DMS 273 (cell line): ENCODE measurements around the gene TENM4.

Experiments
- DNase-seq: peaks from one replicate; lab custom pipeline; 2025; ENCODE audit not compliant: unreplicated experiment; lab: John Stamatoyannopoulos, UW

Gene TENM4

DNA sequence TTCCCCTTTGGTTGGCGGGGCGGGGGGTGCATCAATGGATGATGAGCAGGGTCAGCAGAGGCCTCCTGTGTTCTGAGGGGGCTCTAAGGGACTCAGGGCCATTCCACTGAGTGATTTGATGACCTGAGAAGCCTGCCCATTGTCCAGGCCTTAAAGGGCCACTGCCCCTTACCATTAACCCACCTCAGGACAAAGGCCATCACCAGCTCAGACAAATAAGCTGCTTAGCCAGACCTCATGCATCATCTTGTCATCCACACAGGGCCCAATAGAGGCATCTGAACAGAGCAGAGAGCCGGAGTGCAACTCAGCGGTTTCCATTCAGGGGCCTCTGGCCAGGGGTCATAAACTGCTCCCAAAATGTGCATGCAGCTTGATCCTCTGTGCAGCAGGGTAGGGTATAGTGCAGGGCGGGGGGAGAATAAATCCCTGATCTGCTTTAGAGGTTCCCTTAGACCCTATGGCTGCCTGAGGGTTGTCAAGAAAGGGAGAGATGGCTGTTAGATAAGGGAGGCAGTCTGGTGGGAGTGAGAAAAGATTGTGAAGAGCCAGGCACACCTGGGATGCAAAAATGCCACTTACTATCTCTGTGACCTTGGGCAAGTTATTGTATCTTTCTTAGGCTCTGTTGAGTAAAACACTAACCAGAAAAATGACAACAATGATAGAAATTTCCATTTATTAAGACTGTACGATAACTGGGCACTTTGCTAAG, 490.7 kb downstream of the TENM4 start:
- no peak for DNase-seq

DNA sequence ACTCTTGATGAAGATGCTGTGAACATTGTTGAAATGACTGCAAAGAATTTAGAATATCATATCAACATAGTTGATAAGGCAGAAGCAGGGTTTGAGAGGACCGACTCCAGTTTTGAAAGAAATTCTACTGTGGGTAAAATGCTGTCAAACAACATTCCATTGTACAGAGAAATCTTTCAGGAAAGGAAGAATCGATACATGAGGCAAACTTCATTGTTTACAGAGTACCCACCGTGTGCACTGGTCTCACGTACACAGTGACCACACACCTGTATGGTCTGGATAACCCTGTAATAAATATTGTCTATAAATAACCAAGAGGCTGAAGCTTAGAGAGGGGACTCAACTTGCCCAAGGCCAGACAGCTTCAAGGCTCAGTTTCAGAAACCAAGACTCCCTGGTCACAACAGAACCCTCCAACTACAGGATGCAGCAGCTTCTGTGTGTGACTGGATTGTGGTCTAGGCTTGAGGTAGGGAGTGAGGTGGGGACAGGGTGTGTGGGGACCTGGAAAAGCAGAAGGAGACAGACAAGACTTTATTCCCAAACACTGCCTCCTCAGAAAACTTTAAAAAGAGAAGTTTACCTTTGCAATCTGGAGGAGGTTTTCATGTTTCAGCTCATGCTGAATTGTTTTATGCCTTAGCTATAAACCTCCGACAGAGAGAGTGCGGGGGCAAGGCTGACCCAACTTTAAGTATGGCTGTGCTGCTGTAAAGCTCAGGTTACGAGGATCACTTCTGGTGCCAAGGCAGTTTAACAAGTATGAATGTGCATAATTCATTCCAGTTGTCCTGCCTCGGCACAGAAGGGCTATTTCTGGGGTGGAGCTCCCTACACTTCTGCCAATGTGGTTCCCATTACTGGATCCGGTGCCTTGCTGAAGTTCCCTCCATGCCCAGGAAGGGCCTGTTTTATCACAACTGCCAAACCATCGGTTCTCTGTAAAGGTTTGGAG, 493.6 kb downstream of the TENM4 start:
- DNase-seq: peak; percentile 22

DNA sequence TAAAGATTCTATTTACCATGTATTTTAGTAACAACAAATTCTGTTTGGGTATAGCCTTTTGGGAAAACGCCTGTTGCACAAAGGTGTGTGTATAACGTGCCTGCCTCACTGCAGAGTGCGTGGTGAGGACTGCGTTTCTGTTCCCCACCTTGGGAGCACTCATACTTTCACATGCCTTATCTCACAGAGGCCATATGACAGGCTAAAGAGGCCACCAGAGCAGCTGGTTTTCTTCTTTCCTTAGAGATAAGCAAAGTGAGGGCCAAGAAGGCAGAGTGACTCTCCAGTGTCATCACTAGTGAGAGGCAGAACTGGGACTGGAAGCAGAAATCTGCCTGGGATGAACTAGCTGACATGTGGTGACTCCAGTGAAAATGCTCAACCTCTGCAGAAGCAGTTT, 497.0 kb downstream of the TENM4 start:
- no peak for DNase-seq

DNA sequence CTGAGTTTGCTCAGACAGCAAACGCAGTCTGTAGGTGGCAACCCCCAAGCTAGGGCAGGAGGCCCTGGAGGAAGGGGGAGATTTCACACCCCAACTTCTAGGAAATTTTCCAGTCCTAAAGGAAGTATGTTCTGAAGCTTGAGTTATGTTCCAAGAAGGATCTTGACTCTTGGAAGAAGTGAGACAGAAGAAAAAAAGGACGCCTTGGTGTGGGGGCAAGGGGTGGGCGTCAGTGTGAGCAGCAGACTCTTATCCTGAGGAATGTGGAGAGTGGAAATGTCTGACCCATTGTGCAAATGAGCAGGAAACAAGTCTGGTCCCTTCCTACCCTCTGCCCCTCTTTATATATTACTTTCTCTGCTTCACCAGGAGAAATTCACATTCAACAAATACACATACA, 497.7 kb downstream of the TENM4 start:
- no peak for DNase-seq

DNA sequence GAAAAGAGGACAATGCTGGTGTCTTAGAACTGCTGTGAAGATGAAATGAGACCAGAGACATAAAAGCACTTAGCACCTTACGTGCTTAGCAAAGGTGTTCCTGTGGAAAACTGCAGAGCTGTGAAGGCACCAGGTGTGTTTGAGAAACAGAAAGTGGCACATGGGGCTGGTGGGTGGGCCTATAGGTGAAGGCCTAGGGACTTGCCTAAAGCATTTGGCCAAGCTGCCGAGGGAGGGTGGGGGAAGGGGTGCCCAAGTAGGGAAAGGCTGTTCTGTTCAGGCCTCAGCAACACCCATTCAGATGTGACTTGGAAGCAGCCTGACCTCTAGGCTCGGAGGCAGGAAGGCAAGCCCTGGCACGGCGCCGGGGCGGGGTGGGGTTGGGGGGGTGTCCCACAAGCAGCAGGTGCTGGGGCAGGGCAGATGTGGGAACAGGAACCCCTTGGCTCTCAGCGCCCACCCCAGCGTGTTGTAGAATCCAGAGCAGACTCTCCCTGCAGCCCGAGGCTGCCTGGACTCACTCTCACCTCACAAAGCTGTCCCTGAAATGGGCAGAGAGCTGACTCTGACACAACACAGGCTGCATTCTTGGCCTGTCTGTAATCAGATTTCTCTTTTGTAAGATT, 499.5 kb downstream of the TENM4 start:
- DNase-seq: peak; percentile 19

DNA sequence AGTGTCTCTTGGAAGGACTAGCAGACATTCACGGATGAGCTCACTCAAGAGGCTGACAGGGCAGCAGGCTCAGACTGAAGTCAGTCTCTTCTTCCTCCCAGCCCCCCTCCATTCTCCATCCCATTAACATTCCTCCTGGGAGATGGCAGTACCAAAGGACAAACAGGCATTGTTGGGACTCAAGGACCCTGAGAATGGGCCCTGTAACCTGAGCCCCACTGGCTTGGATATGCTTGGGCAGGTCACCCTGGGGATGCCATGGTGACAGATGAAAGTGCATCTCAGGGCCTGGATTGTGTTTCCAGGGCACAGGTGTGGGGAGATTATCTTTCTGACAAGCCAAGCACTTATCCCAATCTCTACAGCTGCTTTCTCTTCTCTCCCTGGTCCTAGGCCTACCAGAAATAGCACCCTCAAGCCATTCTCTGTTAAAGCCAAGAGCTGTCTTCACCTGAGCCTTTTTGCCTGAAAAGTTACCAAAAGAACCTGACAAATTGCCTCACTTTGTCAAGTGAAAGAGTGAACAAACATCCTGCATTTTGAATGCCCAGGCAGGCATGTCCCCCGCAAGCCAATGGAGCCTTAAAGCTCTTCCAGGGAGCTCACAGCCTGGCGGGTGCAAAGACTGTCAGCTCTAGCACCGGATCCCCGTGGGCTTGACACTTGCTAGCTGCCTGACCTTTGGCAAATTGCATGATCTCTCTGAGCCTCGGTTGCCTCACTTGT, 500.2 kb downstream of the TENM4 start:
- peak; percentile 20 for DNase-seq

DNA sequence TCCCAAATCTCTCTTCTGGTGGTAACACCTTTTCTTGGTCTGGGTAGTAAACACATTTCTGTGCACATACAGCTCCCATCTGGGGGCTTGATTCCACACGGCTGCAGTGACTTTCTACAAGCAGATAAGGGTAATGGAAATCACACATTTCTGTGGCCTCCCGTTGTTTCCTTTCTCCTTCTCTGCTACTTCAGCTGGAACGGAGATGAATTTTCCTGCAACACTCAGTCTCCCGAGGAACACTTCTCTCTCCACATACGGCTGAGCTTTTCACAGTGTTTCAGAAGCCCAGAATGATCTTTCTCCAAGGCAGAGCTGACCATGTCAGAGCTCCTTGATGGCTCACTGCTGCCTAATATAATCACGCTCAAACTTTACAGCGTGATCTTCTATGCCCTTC, 501.9 kb downstream of the TENM4 start:
- DNase-seq: no peak

DNA sequence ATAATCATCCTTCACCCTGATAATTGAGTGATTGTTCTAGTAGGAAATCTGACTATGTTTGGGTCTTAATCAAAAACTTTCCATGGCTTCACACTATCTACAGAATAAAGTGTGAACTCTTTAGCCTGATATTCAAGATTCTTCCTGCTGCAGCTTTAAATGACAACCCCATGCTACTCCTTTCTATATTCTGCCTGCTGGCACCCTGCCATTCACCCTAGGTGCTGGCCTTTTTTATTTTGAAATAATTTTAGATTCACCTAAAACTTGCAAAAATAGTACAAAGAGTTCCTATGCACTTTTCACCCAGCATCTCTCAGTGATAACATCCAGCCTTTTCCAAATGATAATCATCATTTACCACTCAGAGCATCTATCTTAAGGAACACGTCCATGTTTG, 502.8 kb downstream of the TENM4 start:
- DNase-seq: no peak

DNA sequence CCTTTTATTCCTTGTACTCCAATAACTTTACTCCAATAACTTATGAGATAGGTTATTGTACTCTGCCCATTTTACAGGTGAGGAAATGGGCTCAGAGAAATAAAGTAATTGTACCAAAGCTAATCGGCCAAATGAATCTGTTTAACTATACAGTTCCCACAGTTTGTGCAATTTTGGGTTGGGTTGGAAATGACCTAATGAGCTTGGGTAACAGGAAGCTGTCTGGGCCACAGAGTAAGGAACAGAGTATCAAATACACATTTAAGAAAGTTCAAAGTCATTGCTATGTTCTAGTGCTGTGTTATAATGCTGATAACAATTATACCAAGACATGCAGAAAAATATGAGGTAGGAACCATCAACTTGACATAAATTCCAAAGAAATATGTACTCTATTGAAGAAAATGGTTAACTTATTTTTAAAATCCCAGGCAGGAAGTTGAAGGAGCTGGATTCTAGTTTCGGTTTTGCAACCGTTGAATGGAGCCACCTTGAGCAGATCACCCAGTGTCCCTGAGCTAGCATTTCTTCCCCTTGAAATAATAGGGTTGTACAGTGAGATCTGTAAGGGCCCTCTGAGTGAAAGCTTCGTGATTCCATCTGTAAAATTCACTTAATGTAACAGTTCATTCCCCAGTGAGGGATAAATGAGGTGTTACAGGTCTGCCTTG, 505.3 kb downstream of the TENM4 start:
- DNase-seq: no peak

DNA sequence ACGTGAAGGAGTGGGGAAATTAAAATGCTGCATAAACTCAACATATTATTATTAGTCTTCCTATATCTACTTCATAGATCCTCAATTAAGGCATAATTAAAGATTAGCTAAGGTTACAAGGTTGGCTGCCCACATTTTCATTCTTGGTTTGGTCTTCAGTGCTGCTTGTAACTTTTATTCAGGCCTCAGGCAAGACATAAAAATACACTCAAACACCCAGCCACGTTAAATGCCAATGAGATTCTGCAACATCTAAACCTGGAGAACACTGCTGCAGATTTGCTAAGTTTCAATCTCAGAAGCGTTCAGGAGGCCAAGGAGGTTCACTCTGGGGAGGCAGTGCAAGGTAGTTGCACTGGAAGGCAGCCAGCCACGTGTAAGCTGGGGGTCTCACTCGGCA, 507.5 kb downstream of the TENM4 start:
- DNase-seq: no peak

DNA sequence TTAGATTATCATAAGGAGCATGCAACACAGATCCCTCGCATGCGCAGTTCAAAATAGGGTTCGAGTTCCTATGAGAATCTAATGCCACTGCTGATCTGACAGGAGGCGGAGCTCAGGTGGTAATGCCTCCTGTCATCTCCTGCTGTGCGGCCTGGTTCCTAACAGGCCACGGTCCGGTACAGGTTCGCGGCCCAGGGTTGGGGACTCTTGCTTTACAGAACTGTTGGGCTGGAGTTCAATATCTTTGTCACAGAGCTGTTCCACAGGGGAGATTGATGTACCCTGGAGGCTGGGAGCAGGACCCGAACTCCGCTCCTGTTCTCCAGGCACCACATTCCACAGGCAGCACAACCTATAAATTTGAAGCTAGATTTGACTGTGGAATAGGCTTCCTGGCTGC, 508.1 kb downstream of the TENM4 start:
- DNase-seq: no peak

DNA sequence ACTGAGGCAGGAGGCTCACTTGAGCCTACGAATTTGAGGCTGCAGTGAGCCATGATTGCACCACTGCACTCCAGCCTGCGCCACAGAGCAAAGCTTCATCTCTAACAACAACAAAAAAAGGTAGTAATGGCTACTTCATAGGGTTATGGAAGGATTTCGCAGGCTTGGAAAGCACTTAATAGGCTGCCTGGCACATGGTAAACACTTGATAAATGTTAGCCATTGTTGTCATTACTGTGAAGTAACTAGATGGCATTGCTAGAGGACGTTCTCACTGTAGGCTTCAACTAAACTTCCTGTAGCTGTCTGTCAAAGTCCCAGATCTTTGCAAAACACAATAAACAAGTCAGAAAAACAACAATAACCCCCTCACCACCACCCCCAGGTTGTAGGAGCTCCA, 508.9 kb downstream of the TENM4 start:
- no peak for DNase-seq

DNA sequence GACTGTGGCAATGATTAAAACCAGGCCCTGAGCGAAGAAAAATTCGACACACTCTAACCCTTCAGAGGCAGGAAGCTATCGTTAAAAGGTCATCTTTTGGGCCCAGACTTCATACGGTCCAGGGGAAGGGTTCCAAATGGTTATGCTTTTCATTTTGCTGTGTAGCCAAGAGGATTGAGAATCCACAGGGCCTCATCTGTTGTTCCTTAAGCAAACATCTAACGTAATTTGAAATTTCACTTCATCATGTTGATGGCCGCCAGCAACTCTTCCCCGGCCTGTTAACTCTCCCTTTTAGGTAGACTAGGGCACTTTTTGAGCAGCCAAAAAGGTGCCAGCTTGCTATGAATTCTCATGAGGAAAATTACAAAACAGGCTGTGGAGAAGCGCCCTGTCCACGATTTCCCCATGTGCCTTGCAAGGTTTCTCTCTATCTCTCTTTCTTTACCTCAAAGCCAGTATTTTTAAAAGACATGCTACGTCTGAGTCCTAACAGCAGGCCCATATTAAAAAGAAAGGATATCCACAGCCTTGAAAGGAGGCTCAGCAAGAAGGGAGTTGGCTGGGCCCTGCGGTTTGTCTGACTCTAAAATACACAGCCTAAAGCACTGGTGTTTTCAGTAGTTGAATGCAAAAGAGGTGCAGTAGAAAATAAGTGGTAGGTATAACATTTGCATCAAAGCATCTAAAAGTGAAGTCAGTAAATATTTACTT, 509.9 kb downstream of the TENM4 start:
- no peak for DNase-seq

DNA sequence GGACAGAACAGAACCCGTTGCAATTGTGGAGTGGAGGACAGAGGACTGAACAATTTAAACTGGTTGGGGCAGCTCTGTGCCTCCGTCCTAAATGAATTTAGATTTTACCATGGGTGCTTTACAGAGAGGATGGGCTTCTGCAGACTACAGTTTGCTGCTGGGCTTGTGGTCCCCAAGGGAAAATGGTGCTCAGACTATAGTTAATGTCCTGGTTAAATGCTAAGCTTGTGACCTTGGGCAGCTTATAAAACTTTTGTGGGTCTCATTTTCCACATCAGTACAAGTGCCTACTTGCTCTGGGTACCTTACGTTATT, 511.0 kb downstream of the TENM4 start:
- DNase-seq: no peak

DNA sequence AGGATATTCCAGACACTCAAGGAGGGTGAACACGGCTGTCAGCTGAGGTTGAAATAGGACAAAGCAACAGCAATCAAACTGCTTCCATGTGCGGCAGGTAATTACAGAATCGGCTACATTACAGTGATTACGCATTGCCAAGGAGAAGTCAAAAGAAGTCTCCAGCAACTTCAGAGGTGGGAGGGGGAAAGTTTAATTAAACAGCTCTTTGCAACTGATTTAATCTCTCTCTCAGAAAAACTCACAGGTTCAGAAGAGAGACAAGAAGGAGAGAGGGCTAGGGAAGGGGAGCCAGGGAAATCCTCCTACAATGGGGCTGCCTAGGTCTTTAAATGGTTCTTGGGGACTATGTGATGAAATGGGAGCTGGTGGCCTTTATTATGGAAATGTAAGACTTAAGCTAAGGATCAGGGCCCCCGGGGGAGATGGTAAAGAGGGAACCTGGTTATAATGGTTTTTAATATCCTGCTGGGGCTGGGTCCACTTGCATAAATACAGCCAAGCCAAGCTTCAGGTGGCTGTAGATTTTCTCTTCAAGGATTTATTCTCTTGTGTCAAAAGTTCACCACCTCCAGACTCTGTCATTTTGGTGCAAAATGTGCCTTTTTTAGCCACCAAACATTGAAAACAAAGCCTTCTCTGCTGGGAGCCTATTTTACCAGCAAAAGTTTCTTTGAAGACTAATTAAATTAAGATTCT, 511.5 kb downstream of the TENM4 start:
- DNase-seq: no peak

DNA sequence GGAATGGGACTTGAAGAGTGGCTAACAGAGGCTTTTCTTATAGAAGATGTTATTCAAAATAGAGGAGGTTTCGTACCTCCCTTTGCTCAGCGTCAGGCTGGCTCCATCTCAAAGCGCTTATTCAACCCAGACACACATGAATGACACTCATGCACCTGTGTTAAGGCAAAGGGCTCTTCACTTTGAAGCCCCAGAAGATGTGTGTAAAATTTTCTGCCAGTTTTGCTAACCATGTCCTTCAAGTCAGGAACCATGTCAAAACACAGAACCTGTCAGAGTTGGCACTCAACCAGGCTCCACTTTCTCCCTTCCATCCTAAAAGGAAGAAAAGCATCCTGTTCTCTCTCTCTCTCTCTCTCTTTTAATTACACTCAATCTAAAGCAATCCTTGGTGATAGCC, 513.3 kb downstream of the TENM4 start:
- DNase-seq: no peak

DNA sequence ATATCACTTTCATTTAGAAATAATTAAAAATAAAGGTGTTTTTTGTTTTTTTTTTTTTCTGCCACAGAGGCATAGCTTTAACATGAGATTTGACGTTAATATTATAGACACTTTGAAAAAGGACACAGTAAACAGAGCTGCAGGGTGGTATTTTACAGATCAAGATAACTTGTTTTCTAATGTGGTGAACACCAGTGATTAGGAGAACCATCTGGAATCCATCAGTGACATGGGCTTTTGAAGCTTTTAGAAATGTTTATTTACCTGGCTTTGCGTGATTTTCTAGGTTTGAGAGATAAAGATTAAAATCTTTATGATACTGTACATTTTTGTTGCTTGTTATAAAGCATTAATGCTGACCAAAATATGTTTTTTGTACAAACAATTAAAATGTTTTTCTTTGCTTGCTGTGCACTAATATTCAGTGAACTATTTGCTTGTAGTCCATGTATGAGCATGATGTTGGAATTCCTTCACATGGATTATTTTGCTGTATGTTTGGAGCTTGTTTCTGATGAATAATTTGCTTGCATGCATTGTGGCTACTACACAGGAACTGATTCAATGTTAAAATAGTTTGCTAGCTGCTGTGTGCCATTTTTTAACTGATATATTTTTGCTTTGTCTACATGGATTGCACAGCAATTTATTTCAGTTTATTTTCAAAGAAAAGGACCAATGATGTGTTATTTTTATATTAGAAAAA, 514.0 kb downstream of the TENM4 start:
- no peak for DNase-seq

DNA sequence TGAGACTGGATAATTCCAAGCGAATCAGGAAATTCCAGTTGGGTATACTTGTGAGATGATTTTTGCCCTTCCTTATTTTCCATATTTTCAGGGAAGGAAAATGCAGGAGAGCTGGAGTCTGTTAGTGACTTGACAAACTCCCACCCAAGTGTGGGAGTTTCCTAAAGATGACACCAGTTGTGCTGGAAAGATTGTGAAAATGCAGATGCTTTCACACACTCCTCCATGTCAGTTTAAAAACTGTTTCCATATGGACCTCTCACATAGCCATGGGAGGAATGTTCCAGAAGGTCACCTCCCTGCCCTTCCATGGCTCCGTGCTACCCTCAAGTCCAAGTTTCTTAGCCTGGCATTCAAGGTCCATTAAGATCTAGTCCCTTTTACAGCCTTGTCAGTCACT, 515.4 kb downstream of the TENM4 start:
- DNase-seq: no peak
